GM18519 (cell line): ENCODE results near the gene LRRC15.

Experiments used
- ATAC-seq: cut with Tn5 transposase; IDR thresholded peaks from one replicate; pipeline ENCODE4 v1.9.1; 2021; ENCODE audit warnings: mild to moderate bottlenecking, moderate library complexity; ENCODE audit not compliant: unreplicated experiment, low FRiP score

LRRC15 gene

DNA sequence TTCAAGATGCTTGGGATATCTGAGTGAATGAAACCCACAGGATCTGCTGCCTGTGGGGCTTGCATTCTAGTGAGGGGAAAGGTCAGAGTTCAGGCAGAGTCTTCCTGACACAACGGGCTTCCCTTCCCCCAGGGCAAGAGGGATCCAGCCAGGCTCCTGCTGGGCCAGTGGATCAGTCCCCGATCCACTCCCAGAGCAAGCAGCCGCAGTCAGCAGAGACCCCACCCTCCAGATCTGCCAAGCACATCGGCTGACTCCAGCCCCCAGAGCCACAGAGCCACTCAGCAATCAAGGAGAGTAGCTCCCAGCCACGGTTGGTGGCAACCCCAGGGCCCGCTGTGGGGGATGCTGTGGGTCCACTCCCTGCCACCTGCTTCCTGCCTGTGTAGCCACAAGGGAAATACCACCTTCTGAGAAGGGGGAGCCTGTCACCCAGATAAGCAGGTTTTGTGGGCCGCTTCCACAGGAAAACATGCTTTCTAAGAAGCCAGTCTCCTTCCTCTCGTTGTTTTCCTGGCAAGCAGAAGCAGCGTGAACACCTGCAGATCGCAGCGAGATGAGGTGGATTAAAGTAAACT is 63.3 kb downstream of the LRRC15 start:
- no peak for ATAC-seq

DNA sequence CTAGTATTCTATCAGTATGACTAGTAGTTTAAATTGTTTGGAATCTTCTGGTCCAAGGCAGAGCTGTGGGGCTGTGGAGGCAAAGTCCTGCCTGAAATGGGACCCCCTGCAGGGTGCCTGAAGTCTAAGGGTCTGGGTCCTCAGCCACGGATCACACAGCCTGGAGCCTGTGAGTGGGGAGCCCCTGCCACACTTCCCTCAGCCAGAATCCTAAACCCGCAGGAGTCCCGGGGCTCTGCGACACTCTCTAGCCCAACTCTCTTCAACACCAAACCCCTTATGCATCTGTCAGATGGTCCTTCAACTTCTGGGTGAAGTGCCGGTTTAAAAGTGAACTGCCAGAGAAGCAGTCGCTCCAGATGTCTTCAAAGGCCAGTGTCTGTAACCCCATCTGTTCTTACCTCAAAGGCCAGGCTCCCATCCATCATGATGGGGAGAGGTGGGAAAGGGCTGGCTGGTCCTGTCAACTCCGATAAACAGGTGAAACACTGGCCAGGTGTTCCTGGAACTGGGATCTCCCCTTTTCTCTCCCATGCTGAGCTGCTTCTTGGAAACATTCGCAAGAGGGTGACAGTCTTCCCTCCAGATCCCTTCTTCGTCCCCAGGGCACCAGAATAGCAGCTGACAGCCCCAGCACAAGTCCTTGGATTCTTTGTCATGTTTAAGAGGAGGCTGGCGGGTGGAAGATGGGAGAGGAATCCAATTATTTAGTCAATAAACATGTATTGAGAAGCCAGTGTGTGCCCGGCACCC is 64.0 kb downstream of the LRRC15 start:
- no peak for ATAC-seq
